A549 (cell line): Measurements from ENCODE around the gene OR8B4. TPM values are rescaled to one million over a fixed set of nuclear protein-coding genes. Genes with fewer than 3 reads are reported as not detected.
"Not testable (repeated sequence)": the region's sequence is repeated elsewhere in the genome, so short reads cannot be mapped to it uniquely, and the experiment has no call there.

Experiments used
- ATAC-seq, 2 experiments: fragments of 200-7000 bp in 1 of 2; fragments of >200 bp in 1 of 2; cut with Nextera tagmentation in 1 of 2; cut with Tn5 transposase in 1 of 2; 3 replicates each; pipeline versions ENCODE4 v1.8.0 to v1.9.1; 2018 to 2020; ENCODE audit warnings: mild to moderate bottlenecking in 1 of 2, moderate library complexity in 1 of 2
- CTCF ChIA-PET: fragments of 300-600 bp; sonication (Branson Sonifier 250); formaldehyde crosslinking; extraction: SDS; loops from one replicate; lab custom pipeline; 2021; ENCODE audit warnings: antibody characterized with exemption, inconsistent platforms; lab: Yijun Ruan, JAX
- POLR2A ChIA-PET: fragments of 350-600 bp; formaldehyde crosslinking; extraction: SDS; loops from one replicate; lab custom pipeline; 2021; ENCODE audit warnings: antibody characterized with exemption, inconsistent platforms; lab: Yijun Ruan, JAX
- DNase-seq, 2 experiments: peaks; one replicate each; pipeline versions ENCODE4 v3.0.0 to v3.0.0-alpha.2; 2011 to 2016; ENCODE audit warnings: low read depth in 1 of 2, low spot score in 1 of 2
- FAIRE-seq: peaks from 2 replicates; lab custom pipeline; 2011; peaks lifted over from hg19 to GRCh38; lab: Jason Lieb, UNC
- H3K27ac ChIP-seq, 2 experiments: fragments of >200 bp; sonication (Bioruptor Twin); formaldehyde crosslinking; 3 replicates each; pipeline ENCODE4 v1.5.1; 2016 to 2017
- H3K4me1 ChIP-seq: fragments of >200 bp; sonication (Bioruptor Twin); formaldehyde crosslinking; 3 replicates; pipeline ENCODE4 v1.6.1; 2016
- H3K4me2 ChIP-seq: fragments of >200 bp; sonication (Bioruptor Twin); formaldehyde crosslinking; 3 replicates; pipeline ENCODE4 v1.6.1; 2016
- H3K4me3 ChIP-seq: fragments of >200 bp; sonication (Bioruptor Twin); formaldehyde crosslinking; 3 replicates; pipeline ENCODE4 v1.5.1; 2016
- H3K9me3 ChIP-seq: fragments of >200 bp; sonication (Bioruptor Twin); formaldehyde crosslinking; 3 replicates; pipeline ENCODE4 v1.6.1; 2016
- ATOH8 ChIP-seq: fragments of 250-450 bp; sonication (Bioruptor Pico); IDR thresholded peaks from 2 replicates; pipeline ENCODE4 v1.5.0; 2020; ENCODE audit warnings: low read depth, mild to moderate bottlenecking, moderate library complexity
- BCL3 ChIP-seq: fragments of >200 bp; sonication (Bioruptor Twin); formaldehyde crosslinking; IDR thresholded peaks from 3 replicates; pipeline ENCODE4 v1.6.1; 2016
- BHLHE40 ChIP-seq: IDR thresholded peaks from 2 replicates; pipeline ENCODE4 v1.6.1; 2012; ENCODE audit warnings: low read depth, low read length, inconsistent platforms
- CBX2 ChIP-seq: fragments of 200-600 bp; sonication (generic); IDR thresholded peaks from 2 replicates; pipeline ENCODE4 v1.6.1; 2016; ENCODE audit warnings: low read depth, mild to moderate bottlenecking, borderline replicate concordance
- CHD2 ChIP-seq: fragments of 150-350 bp; IDR thresholded peaks from 2 replicates; pipeline ENCODE4 v1.6.1; 2014; ENCODE audit warnings: low read length; ENCODE audit not compliant: partially characterized antibody
- CHD4 ChIP-seq: fragments of 200-600 bp; sonication (generic); IDR thresholded peaks from 2 replicates; pipeline ENCODE4 v1.6.1; 2016; ENCODE audit warnings: antibody characterized with exemption, mild to moderate bottlenecking, borderline replicate concordance
- CTCF ChIP-seq: fragments of >200 bp; sonication (Bioruptor Twin); formaldehyde crosslinking; IDR thresholded peaks from 3 replicates; pipeline ENCODE4 v1.5.1; 2016
- E2F6 ChIP-seq: IDR thresholded peaks from 2 replicates; pipeline ENCODE4 v1.6.1; 2012; ENCODE audit warnings: low read depth, borderline replicate concordance
- EHMT2 ChIP-seq: fragments of 200-600 bp; sonication (generic); IDR thresholded peaks from 2 replicates; pipeline ENCODE4 v1.6.1; 2016; ENCODE audit warnings: antibody characterized with exemption, low read depth, mild to moderate bottlenecking, moderate library complexity
- ESRRA ChIP-seq: fragments of 150-350 bp; IDR thresholded peaks from 2 replicates; pipeline ENCODE4 v1.6.1; 2014; ENCODE audit warnings: mild to moderate bottlenecking, low read length, borderline replicate concordance
- FOXS1 ChIP-seq: fragments of 250-450 bp; sonication (Bioruptor Pico); IDR thresholded peaks from 2 replicates; pipeline ENCODE4 v1.5.0; 2020; ENCODE audit warnings: mild to moderate bottlenecking, moderate library complexity
- GATA3 ChIP-seq: IDR thresholded peaks from 2 replicates; pipeline ENCODE4 v1.6.1; 2012; ENCODE audit warnings: borderline replicate concordance
- HDAC2 ChIP-seq: fragments of 200-600 bp; sonication (generic); IDR thresholded peaks from 2 replicates; pipeline ENCODE4 v1.6.1; 2016
- HES2 ChIP-seq: fragments of >200 bp; sonication (Bioruptor Twin); formaldehyde crosslinking; IDR thresholded peaks from 2 replicates; pipeline ENCODE4 v1.6.1; 2016
- HOXB13 ChIP-seq: fragments of 250-450 bp; sonication (Bioruptor Pico); IDR thresholded peaks from 2 replicates; pipeline ENCODE4 v1.5.0; 2020; ENCODE audit warnings: low read depth, mild to moderate bottlenecking, moderate library complexity
- JUN ChIP-seq, 2 experiments: fragments of >200 bp; sonication (Bioruptor Twin); formaldehyde crosslinking; IDR thresholded peaks; 2 replicates in 1 of 2; 3 replicates in 1 of 2; pipeline ENCODE4 v1.6.1; 2016 to 2017
- JUNB ChIP-seq: fragments of >200 bp; sonication (Bioruptor Twin); formaldehyde crosslinking; IDR thresholded peaks from 2 replicates; pipeline ENCODE4 v1.6.1; 2016
- KDM5A ChIP-seq: fragments of 200-600 bp; sonication (generic); IDR thresholded peaks from 2 replicates; pipeline ENCODE4 v1.6.1; 2016; ENCODE audit warnings: antibody characterized with exemption, mild to moderate bottlenecking
- MAZ ChIP-seq: fragments of 150-350 bp; IDR thresholded peaks from 2 replicates; pipeline ENCODE4 v1.6.1; 2014; ENCODE audit warnings: antibody characterized with exemption, low read depth, low read length, borderline replicate concordance
- NFE2L2 ChIP-seq: fragments of 150-350 bp; conservative IDR thresholded peaks from 2 replicates; pipeline ENCODE4 v1.6.1; 2014; ENCODE audit warnings: low read length
- NPAS2 ChIP-seq: fragments of 250-450 bp; sonication (Bioruptor Pico); IDR thresholded peaks from 2 replicates; pipeline ENCODE4 v1.8.0; 2022; ENCODE audit warnings: mild to moderate bottlenecking, moderate library complexity, borderline replicate concordance
- PHF8 ChIP-seq: fragments of 200-600 bp; sonication (generic); IDR thresholded peaks from 2 replicates; pipeline ENCODE4 v1.6.1; 2016; ENCODE audit warnings: low read depth, mild to moderate bottlenecking, antibody characterized with exemption, moderate library complexity, borderline replicate concordance
- RARB ChIP-seq: fragments of 250-450 bp; sonication (Bioruptor Pico); IDR thresholded peaks from 2 replicates; pipeline ENCODE4 v1.8.0; 2021; ENCODE audit warnings: mild to moderate bottlenecking, moderate library complexity
- RNF2 ChIP-seq: fragments of 200-600 bp; sonication (generic); IDR thresholded peaks from 2 replicates; pipeline ENCODE4 v1.6.1; 2016; ENCODE audit warnings: low read depth, mild to moderate bottlenecking, antibody characterized with exemption, moderate library complexity, borderline replicate concordance
- TFCP2L1 ChIP-seq: fragments of 250-450 bp; sonication (Bioruptor Pico); IDR thresholded peaks from 2 replicates; pipeline ENCODE4 v1.5.0; 2021; ENCODE audit warnings: mild to moderate bottlenecking
- TP53 ChIP-seq: fragments of 250-450 bp; sonication (Bioruptor Pico); IDR thresholded peaks from 2 replicates; pipeline ENCODE4 v1.5.0; 2021; ENCODE audit warnings: mild to moderate bottlenecking, moderate library complexity
- USF2 ChIP-seq: fragments of 450-650 bp; IDR thresholded peaks from 2 replicates; pipeline ENCODE4 v1.6.1; 2014; ENCODE audit warnings: antibody characterized with exemption
- ZFP36 ChIP-seq: fragments of 450-650 bp; IDR thresholded peaks from 2 replicates; pipeline ENCODE4 v1.6.1; 2014; ENCODE audit warnings: borderline replicate concordance; ENCODE audit not compliant: partially characterized antibody
- ZNF302 ChIP-seq: fragments of 250-450 bp; sonication (Bioruptor Pico); IDR thresholded peaks from 2 replicates; pipeline ENCODE4 v1.9.0; 2021; ENCODE audit warnings: inconsistent platforms, mild to moderate bottlenecking, moderate library complexity
- ZSCAN20 ChIP-seq: fragments of 250-450 bp; sonication (Bioruptor Pico); IDR thresholded peaks from 2 replicates; pipeline ENCODE4 v1.8.0; 2022; ENCODE audit warnings: mild to moderate bottlenecking, moderate library complexity
- WGBS: methylation state at CpG from one replicate; pipeline ENCODE4 v1.1.6; 2017; ENCODE audit errors: missing lambda C conversion rate; 5-methylcytosine and 5-hydroxymethylcytosine counted together
- polyA plus RNA-seq, 4 experiments: library from polyadenylated mRNA; depleted of rRNA in 3 of 4; stranded (reverse); fragments of >200 nt; fragmentation: RNase III in 1 of 4; extraction: RNeasy Plus Mini Kit Qiagen cat#74134 plus additional on column Dnase treatment in 1 of 4; gene quantifications; 2 replicates in 3 of 4; 3 replicates in 1 of 4; pipeline ENCODE4 v1.2.3, GENCODE V29; 2011 to 2017

Gene OR8B4
- polyA plus RNA-seq, 2 of the 4 experiments (the other 2 are of a cell fraction) = not detected

- H3K27ac ChIP-seq, DNase-seq, POLR2A ChIA-PET, CTCF ChIA-PET, H3K4me3 ChIP-seq, H3K4me2 ChIP-seq, FAIRE-seq, H3K4me1 ChIP-seq, H3K9me3 ChIP-seq, ATAC-seq: not testable (repeated sequence)
- 35% methylated on average over 4 of the region's 6 CpGs for WGBS
These were observed 41.8 kb downstream of the OR8B4 start for GRCh38 chr11:124382857-124383256.

- no peak for TF ChIP-seq PHF8
- no peak for TF ChIP-seq ATOH8 (CRISPR knock-in tag)
- TF ChIP-seq NFE2L2 = no peak
- no peak for TF ChIP-seq ZFP36
- no peak for TF ChIP-seq ESRRA
- TF ChIP-seq HES2 = no peak
- no peak for TF ChIP-seq HDAC2
- TF ChIP-seq ZNF302 (CRISPR knock-in tag) = no peak
- no peak for TF ChIP-seq EHMT2
- no peak for TF ChIP-seq BHLHE40
- no peak for TF ChIP-seq MAZ
- TF ChIP-seq HOXB13 (CRISPR knock-in tag) = no peak
- TF ChIP-seq NPAS2 (CRISPR knock-in tag) = no peak
- no peak for TF ChIP-seq ZSCAN20
- TF ChIP-seq USF2 = no peak
- TF ChIP-seq BCL3 = no peak
- no peak for TF ChIP-seq RNF2
- no peak for TF ChIP-seq KDM5A
- no peak for TF ChIP-seq JUNB
- no peak for TF ChIP-seq GATA3
- ATAC-seq (no peak), FAIRE-seq (no peak)
These were observed 44.1 kb downstream of the OR8B4 start for GRCh38 chr11:124380585-124380984.

GRCh38 chr11:124376280-124376679, 48.4 kb downstream of the OR8B4 start:
- no peak for FAIRE-seq
- POLR2A ChIA-PET = no interaction called here
- TF ChIP-seq E2F6 (no peak), CHD2 (no peak), CTCF (no peak), CBX2 (no peak), BHLHE40 (no peak), TP53 (CRISPR knock-in tag) (no peak), EHMT2 (no peak), JUN (IDR thresholded peaks at IDR 0.05) (no peak), TFCP2L1 (CRISPR knock-in tag) (no peak), CHD4 (no peak), HES2 (no peak), RARB (CRISPR knock-in tag) (no peak), FOXS1 (no peak)

More at GRCh38 chr11:124380585-124380984, 44.1 kb downstream of the OR8B4 start:
- WGBS = 56% methylated on average over 2 of the region's 2 CpGs
- Histone ChIP-seq H3K4me3 (no peak overlapping the region), H3K27ac (no peak overlapping the region), H3K4me1 (no peaks in the 10 kb centered on the region), H3K9me3 (no peaks in the 10 kb centered on the region), H3K4me2 (no peak overlapping the region)
- ChIA-PET CTCF (no interaction called here), POLR2A (no interaction called here)
- no peak for DNase-seq

More at GRCh38 chr11:124376280-124376679, 48.4 kb downstream of the OR8B4 start:
- Histone ChIP-seq H3K4me2 (no peak overlapping the region), H3K4me3 (no peak overlapping the region), H3K4me1 (no peaks in the 10 kb centered on the region), H3K9me3 (no peaks in the 10 kb centered on the region), H3K27ac (no peak overlapping the region)
- CTCF ChIA-PET = no interaction called here
- 18% methylated on average over 3 of the region's 3 CpGs for WGBS
- DNase-seq (no peak), ATAC-seq (no peak)
